ENCODE data around the gene IGF1R. TPM values are rescaled to one million over a fixed set of nuclear protein-coding genes. Genes with fewer than 3 reads are reported as not detected.

Gene IGF1R
- total and polyA plus RNA-seq, 2 of the 13 experiments (the other 11 are each of a cell fraction or from before 2014, with no cell fraction given) = 15.9 to 18.4 TPM

GRCh38 chr15:98650417-98651035, 2.2 kb downstream of the IGF1R start (continued):
- TF ChIP-seq DR1 (CRISPR knock-in tag; IDR thresholded peaks at IDR 0.05) (0 out of 2 replicates have a peak, but pooled peaks have one; percentile 38), SATB2 (CRISPR knock-in tag; IDR thresholded peaks at IDR 0.05) (no peak), ZNF235 (CRISPR knock-in tag; IDR thresholded peaks at IDR 0.05; ENCODE audit: borderline replicate concordance) (no peak; the same call in 1 of the 2 replicates)

GRCh38 chr15:98651036-98651481, 2.7 kb downstream of the IGF1R start:
- no peak for FAIRE-seq
- Histone ChIP-seq H3K79me2 (ENCODE audit: insufficient read depth, low read length) (peaks cover 70% of the 10 kb centered on the region), H3K4me1 (ENCODE audit: insufficient read depth, low read length) (peaks cover 52% of the 10 kb centered on the region), H2AFZ (ENCODE audit: low read length) (no peak overlapping the region), H3K9me3 (ENCODE audit: low read length) (no peaks in the 10 kb centered on the region), H3K36me3 (replicated peaks in 1 of 2; ENCODE audit: control insufficient read depth in 1 of 2, insufficient read depth in 2 of 2, low read length in 2 of 2) (no peaks in the 10 kb centered on the region), H3K9ac (ENCODE audit: insufficient read depth, low read depth, low read length) (peak overlapping the region; percentile 87), H3K27ac (ENCODE audit: extremely low read length, insufficient read depth, low read length) (peak overlapping the region; percentile 85), H3K27me3 (ENCODE audit: control insufficient read depth in 1 of 2, insufficient read depth in 2 of 2, low read length in 2 of 2) (peaks cover 0 to 9% of the 10 kb centered on the region in 2 experiments; a peak in 2 of 5 replicates), H3K4me2 (ENCODE audit: low read depth, low read length) (peak overlapping the region; percentile 92), H3K4me3 (replicated peaks in 1 of 3; ENCODE audit: insufficient read depth in 1 of 3, low read depth in 2 of 3, low read length in 3 of 3) (peak overlapping the region; percentile 83 to 94 (median 91)), H4K20me1 (ENCODE audit: insufficient read depth, low read length) (peaks cover 37% of the 10 kb centered on the region)
- no TSS peak for BruUV-seq (replicated peaks)
- WGBS (ENCODE audit: low lambda C conversion rate) = 1% methylated on average over 25 of the region's 28 CpGs
- in situ Hi-C loops (cut with HindIII; ENCODE audit: extremely low pct_ligation_motif_present, low pct_unique_long_range_greater_than_20kb) = loop anchor here (10.0 kb wide), 1 partner anchor 124 kb away; no protein-coding TSS in a partner anchor
- ChIA-PET POLR2A (no interaction called here), CTCF (ENCODE audit: low intra/inter-chr PET ratio, low total read pairs) (no interaction called here)
- no peak for ATAC-seq
- DNase-seq (ENCODE audit: low spot score) = no peak
- intact Hi-C loops (cut with micrococcal nuclease; ENCODE audit: unreplicated experiment) = loop anchor here (5.0 kb wide), 1 partner anchor 76 kb away; no protein-coding TSS in a partner anchor
- TF ChIP-seq BATF2 (CRISPR knock-in tag; IDR thresholded peaks at IDR 0.05) (no peak), BCL3 (CRISPR knock-in tag; IDR thresholded peaks at IDR 0.05) (no peak), KDM3A (CRISPR knock-in tag; IDR thresholded peaks at IDR 0.05; ENCODE audit: low read depth) (no peak), WIZ (CRISPR knock-in tag; IDR thresholded peaks at IDR 0.05) (no peak), ZKSCAN8 (CRISPR knock-in tag; IDR thresholded peaks at IDR 0.05; ENCODE audit: borderline replicate concordance) (peak; percentile 49; the same call in 1 of the 2 replicates), ZNF230 (CRISPR knock-in tag; IDR thresholded peaks at IDR 0.05) (no peak), NAIF1 (CRISPR knock-in tag; IDR thresholded peaks at IDR 0.05; ENCODE audit: borderline replicate concordance) (0 out of 2 replicates have a peak, but pooled peaks have one; percentile 43), GLMP (CRISPR knock-in tag; IDR thresholded peaks at IDR 0.05; ENCODE audit: borderline replicate concordance) (no peak), LBX2 (CRISPR knock-in tag; IDR thresholded peaks at IDR 0.05; ENCODE audit: borderline replicate concordance) (no peak), SAP130 (CRISPR knock-in tag; IDR thresholded peaks at IDR 0.05; ENCODE audit: low read depth) (peak; percentile 10; the same call in 1 of the 2 replicates), ARNT (IDR thresholded peaks at IDR 0.05) (no peak), MAZ (IDR thresholded peaks at IDR 0.05; ENCODE audit: borderline replicate concordance, low read depth, low read length) (no peak), MAZ (CRISPR knock-in tag; IDR thresholded peaks at IDR 0.05; ENCODE audit: low read depth) (no peak), ZNF770 (CRISPR knock-in tag; IDR thresholded peaks at IDR 0.05) (0 out of 2 replicates have a peak, but pooled peaks have one; percentile 17)
